ENCODE measurements around the gene RHPN2.
"Not testable (repeated sequence)": the region's sequence is repeated elsewhere in the genome, so short reads cannot be mapped to it uniquely, and the experiment has no call there.

RHPN2 gene

DNA sequence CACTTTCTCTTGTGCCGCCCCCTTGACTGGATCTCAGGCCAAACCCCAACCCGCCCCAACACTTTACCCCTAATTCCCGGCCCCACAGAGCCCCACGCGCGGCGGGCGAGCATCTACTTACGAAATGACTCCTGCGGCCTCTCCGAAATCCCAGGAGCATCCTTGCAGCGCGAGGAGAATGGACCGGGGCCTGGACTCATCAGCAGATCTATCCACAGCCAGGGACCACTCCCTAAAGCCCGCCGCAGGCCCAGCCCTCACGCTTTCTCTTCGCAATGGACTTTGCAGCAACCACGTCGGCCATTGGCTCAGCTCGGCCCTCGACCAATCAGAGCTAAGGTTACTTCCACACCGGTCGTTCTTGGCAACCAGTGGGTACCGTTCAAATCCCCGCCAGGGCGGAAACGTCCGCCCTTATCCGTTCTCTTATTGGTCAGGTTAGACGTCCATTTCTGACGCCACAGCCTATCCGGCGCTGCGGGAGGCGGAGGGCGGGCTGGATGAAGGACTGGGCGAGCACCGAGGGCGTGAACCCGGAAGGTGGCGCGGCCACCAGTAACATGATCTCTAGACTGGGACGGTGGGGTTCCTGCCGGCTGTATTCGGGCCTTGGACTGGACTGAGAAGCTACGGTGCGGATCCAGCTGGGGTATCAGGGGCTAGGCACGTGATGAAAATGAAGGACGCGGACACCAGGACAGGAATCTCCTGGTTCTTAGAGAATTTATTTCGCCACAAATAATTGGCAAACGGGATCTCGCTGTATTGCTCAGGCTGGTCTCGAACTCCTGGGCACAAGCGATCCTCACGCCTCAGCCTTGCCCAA lies 92.8 kb downstream of the RHPN2 start, which contains the start of the genes CEP89 and FAAP24:
Gene CEP89 (minus strand): TSS at position 244 of the 826 bp plus-strand sequence. CDS start 84 bp downstream, at position 160.
Gene FAAP24 (plus strand): TSS at position 528 of the 826 bp plus-strand sequence. CDS start 955 bp downstream, outside the sequence.
- DNase-seq, result peak; percentile 96

DNA sequence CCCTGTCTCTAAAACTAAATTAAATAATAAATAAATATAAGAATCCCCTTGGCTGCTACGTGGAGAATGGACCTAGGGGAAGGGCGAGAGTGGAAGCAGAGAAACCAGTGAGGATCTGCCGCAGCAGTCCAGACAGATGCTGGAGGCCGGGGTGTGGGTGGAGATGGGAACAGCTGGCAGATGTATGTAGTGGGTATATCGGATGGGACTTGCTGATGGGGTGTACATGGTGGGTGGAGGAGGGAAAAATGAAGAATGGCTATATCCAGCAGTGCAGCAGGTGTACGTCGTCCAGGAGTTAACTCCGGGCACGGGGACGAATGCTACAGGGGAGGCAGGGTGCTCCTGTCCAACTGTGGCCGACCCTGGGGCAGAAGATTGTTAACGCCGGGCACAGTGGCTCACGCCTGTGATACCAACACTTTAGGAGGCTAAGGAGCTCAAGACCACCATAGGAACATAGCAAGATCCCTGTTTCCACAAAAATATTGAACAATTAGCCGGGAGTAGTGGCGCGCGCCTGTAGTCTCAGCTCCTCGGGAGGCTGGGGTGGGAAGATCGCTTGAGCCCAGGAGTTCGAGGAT lies 93.6 kb downstream of the RHPN2 start:
- no peak for DNase-seq

DNA sequence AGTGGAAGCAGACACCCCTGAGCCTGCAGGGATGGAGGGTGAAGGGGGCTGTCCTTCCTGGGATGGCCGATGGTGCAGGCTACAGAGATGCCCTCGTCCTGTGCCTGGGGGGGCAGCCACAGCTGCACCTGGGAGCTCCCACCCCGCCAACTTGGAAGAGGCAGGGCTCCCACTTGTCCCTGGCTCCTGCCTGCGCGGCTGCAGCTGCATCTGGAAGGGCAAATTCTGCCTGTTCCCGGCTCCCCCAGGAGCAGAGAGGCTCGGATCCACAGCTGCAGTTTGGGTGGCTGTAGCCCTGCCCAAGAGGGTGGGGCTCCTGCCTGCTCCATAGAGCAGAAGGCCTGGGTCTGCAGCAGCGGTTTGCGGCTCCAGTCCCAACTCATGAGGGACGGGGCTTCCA lies 95.1 kb downstream of the RHPN2 start:
- DNase-seq, result no peak

DNA sequence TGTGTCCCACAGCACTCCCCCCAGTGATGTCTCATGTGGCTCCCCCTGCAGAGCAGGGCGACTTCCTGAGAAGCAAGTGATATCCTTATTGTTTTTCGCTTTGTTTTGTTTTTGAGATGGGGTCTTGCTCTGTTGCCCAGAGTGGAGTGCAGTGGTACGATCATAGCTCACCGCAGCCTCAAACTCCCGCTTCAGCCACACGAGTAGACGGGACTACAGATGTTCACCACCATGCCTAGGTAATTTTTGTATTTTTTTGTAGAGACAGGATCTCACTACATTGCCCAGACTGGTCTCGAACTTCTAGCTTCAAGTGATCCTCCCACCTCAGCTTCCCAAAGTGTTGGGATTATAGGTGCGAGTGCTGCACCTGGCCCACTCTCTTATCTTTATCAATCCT lies 97.9 kb downstream of the RHPN2 start:
- no peak for DNase-seq

DNA sequence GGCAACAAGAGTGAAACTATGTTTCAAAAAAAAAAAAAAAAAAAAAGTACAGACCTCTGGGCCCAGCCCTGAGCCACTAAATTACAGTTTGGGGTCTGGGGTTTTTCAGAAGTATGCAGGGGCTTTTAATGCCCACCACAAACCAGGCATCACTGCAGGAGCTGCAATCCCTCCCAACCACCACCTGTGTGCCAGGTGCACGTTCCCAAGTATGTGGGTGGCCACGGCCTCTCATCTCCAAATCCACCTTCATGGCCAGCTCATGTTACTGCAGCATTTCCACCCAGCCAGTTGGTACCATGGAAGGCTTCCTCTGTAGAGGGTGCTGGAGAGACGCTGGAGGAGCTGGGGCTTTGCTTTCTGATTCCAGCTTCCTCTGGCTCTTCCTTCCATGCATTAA lies 119.4 kb downstream of the RHPN2 start:
- no peak for DNase-seq

DNA sequence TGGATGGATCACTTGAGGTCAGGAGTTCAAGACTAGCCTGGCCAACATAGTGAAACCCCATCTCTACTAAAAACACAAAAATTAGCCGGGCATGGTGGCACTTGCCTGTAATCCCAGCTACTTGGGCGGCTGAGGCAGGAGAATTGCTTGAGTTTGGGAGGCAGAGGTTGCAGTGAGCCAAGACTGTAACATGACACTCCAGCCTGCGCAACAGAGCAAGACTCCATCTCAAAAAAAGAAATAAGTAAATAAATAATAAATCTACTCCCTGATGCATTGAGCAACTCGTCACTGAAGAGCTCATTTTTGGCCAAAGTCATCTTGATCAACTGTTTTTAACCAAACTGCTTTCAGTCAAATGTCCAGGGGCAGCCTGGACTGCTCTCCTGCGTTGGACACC lies 123.4 kb downstream of the RHPN2 start:
- not testable (repeated sequence) for DNase-seq

DNA sequence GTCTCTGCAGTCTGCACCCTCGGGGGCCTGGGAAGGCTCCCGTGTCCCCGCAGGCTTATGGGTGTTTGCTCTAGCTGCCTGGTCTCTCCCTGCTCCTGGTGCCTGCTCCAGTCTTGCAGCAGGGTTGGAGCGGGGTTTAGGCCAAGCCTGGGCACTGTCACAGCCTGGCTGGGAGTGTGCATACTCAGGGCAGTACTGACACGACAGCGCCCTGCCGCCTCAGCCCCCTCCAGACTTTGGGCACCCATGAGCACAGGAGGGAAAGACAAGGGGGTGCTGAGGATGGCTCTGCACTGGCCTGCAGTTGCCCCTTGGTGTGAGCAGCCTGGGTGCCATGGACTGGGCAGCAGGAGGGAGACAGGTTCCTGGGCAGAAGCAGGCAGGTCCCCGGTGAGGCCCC lies 128.6 kb downstream of the RHPN2 start:
- DNase-seq, result no peak

DNA sequence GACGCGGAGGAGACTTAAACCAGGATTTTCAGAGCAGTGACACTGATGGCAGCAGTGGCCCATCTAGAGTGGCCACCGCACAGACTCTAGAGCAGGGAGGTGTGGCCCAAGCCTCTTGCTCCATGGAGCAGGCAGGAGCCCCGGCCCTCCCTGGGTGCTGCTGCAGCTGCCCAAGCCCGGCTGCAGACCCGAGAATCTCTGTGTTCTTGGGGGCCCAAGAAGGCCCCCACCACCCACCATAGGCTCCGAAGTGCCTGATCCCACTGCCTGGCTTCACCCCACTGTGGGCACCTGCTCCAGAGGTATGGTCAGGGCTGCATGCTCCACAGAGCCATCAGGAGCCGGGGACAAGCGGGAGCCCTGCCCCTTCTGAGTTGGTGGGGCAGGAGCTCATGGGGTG lies 129.1 kb downstream of the RHPN2 start:
- DNase-seq, result no peak

DNA sequence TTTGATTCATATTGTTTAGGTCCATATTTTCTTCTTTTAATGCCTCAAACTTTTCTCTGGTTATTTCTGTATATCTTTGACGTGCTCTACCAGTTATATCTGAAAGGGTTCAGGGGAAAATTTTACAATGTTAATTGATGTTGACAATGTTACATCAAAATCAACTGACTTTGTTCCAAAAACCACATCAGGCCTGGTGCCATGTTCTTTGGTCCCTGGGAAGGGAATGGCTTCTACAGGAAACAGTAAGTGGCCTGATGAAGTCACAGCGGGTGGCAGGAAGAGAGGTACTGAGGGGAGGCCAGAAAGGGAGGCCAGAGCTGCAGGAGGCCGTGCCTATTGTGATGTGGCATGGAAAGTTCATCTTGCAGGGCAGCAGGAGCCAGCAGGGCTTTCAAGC lies 131.1 kb downstream of the RHPN2 start:
- DNase-seq, result no peak

DNA sequence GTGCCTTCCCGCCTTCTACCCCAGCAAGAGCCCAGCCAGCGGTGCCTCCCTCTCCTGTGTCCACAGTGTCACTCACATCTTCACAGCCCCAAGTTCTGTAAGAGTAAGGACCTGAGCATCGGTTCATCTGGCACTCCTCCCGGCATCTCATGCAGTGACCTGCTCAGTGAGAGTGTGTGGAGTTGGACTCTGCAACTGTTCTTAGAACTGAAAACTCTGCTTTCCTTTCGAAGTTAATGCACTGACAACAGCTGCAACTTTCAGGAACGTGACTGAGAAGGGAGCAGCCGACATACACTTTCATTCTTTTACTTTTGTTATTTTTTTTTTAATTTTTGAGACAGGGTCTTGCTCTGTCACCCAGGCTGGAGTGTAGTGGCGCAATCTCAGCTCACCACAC lies 134.1 kb downstream of the RHPN2 start:
- no peak for DNase-seq

DNA sequence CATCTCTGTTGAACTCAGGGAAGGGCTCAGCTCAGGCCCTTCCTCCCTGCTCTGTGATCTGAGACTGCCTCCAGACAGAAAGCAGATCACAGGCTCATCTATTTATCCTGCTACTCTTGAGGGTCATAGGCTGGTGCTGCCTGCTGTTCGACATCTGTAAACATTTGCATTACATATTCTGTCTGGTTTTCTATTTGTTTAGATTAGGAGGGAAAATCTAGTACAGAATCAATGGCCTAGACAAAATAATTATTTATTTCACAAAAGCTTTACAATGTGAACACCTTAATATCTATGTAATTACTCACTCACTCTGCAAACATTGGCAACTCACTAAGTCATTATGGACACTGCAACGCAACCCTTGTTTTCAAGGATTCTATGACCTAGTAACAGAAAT lies 135.9 kb downstream of the RHPN2 start:
- no peak for DNase-seq
